ENCODE measurements around the gene CA10. TPM values are rescaled to one million over a fixed set of nuclear protein-coding genes. Genes with fewer than 3 reads are reported as not detected.

The CA10 gene
- total and polyA plus RNA-seq, 2 experiments from 2014 or later: 0.33 TPM; not detected in 1

- Histone ChIP-seq H3K36me3 (replicated peaks; ENCODE audit: insufficient read depth, low read depth) (no peaks in the 10 kb centered on the region), H3K79me2 (no peaks in the 10 kb centered on the region), H3K4me1 (ENCODE audit: insufficient read depth) (no peaks in the 10 kb centered on the region), H3K27ac (no peak overlapping the region), H3K4me3 (no peak overlapping the region), H2AFZ (no peak overlapping the region), H3K9me2 (replicated peaks; ENCODE audit: insufficient read depth) (no peaks in the 10 kb centered on the region), H3K27me3 (no peaks in the 10 kb centered on the region), H4K20me1 (ENCODE audit: insufficient read depth, poor library complexity, severe bottlenecking) (no peaks in the 10 kb centered on the region), H3K9me3 (ENCODE audit: low read depth) (no peaks in the 10 kb centered on the region), H3K4me2 (no peak overlapping the region)
- WGBS (ENCODE audit: low lambda C conversion rate, missing lambda C conversion rate): 83% methylated on average over 1 of the region's 1 CpG
- no peak for DNase-seq (ENCODE audit: low spot score)
- TF ChIP-seq EZH2 (IDR thresholded peaks at IDR 0.05; ENCODE audit: borderline replicate concordance): no peak
Observed at GRCh38 chr17:51827140-51827539, 331.4 kb downstream of the CA10 start.

GRCh38 chr17:51820766-51821165 is 337.7 kb downstream of the CA10 start:
- Histone ChIP-seq H3K27ac (no peak overlapping the region), H3K9me3 (ENCODE audit: low read depth) (no peaks in the 10 kb centered on the region), H4K20me1 (ENCODE audit: insufficient read depth, poor library complexity, severe bottlenecking) (no peaks in the 10 kb centered on the region), H2AFZ (no peak overlapping the region), H3K4me2 (no peak overlapping the region), H3K79me2 (no peaks in the 10 kb centered on the region), H3K36me3 (replicated peaks; ENCODE audit: insufficient read depth, low read depth) (no peaks in the 10 kb centered on the region), H3K9me2 (replicated peaks; ENCODE audit: insufficient read depth) (no peaks in the 10 kb centered on the region), H3K27me3 (no peaks in the 10 kb centered on the region), H3K4me1 (ENCODE audit: insufficient read depth) (no peaks in the 10 kb centered on the region), H3K4me3 (no peak overlapping the region)
- TF ChIP-seq, protein P1, sequence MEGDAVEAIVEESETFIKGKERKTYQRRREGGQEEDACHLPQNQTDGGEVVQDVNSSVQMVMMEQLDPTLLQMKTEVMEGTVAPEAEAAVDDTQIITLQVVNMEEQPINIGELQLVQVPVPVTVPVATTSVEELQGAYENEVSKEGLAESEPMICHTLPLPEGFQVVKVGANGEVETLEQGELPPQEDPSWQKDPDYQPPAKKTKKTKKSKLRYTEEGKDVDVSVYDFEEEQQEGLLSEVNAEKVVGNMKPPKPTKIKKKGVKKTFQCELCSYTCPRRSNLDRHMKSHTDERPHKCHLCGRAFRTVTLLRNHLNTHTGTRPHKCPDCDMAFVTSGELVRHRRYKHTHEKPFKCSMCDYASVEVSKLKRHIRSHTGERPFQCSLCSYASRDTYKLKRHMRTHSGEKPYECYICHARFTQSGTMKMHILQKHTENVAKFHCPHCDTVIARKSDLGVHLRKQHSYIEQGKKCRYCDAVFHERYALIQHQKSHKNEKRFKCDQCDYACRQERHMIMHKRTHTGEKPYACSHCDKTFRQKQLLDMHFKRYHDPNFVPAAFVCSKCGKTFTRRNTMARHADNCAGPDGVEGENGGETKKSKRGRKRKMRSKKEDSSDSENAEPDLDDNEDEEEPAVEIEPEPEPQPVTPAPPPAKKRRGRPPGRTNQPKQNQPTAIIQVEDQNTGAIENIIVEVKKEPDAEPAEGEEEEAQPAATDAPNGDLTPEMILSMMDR (IDR thresholded peaks at IDR 0.05; ENCODE audit: poor library complexity): no peak
- no peak for TF ChIP-seq EZH2phosphoT487 (IDR thresholded peaks at IDR 0.05; ENCODE audit: low read depth, severe bottlenecking, unreplicated experiment)
- 41% methylated on average over 1 of the region's 1 CpG for WGBS (ENCODE audit: low lambda C conversion rate, missing lambda C conversion rate)
- DNase-seq (ENCODE audit: low spot score): no peak

DNA sequence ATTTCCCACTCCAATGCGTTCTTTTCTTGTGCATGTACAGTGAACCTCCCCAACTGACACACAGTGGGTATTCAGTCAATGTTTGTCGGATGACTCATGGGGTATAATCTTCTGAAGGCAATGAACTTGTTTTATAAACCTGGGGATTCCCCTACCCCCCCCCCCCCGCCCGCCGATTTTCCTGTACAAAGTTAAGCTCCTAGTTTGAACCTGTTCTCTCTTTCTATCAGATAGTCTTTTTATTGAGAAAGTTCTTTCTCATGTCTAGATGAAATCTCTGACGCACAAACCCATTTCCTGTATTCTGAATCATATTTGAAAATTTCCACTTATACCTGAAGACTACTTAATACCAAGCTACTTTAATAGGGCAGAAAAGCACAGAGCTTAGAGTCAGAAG is 338.3 kb downstream of the CA10 start:
- H3K4me2 ChIP-seq: no peak overlapping the region
- TF ChIP-seq, protein P1 (IDR thresholded peaks at IDR 0.05; ENCODE audit: poor library complexity): no peak
- TF ChIP-seq EZH2 (IDR thresholded peaks at IDR 0.05; ENCODE audit: borderline replicate concordance) (no peak), EZH2phosphoT487 (IDR thresholded peaks at IDR 0.05; ENCODE audit: low read depth, severe bottlenecking, unreplicated experiment) (no peak)
- no peaks in the 10 kb centered on the region for H3K27me3 ChIP-seq
- H3K79me2 ChIP-seq: no peaks in the 10 kb centered on the region
- no peaks in the 10 kb centered on the region for H3K9me2 ChIP-seq (replicated peaks; ENCODE audit: insufficient read depth)
- H2AFZ ChIP-seq: no peak overlapping the region
- H3K27ac ChIP-seq: no peak overlapping the region
- H3K9me3 ChIP-seq (ENCODE audit: low read depth): no peaks in the 10 kb centered on the region
- 68% methylated on average over 6 of the region's 6 CpGs for WGBS (ENCODE audit: low lambda C conversion rate, missing lambda C conversion rate)
- no peaks in the 10 kb centered on the region for H3K36me3 ChIP-seq (replicated peaks; ENCODE audit: insufficient read depth, low read depth)
- DNase-seq (ENCODE audit: low spot score): peak; percentile 25
- no peak overlapping the region for H3K4me3 ChIP-seq
- H4K20me1 ChIP-seq (ENCODE audit: insufficient read depth, poor library complexity, severe bottlenecking): no peaks in the 10 kb centered on the region
- H3K4me1 ChIP-seq (ENCODE audit: insufficient read depth): no peaks in the 10 kb centered on the region

- Histone ChIP-seq H3K4me3 (no peak overlapping the region), H3K9me2 (replicated peaks; ENCODE audit: insufficient read depth) (no peaks in the 10 kb centered on the region), H3K27me3 (no peaks in the 10 kb centered on the region), H3K36me3 (replicated peaks; ENCODE audit: insufficient read depth, low read depth) (no peaks in the 10 kb centered on the region), H3K9me3 (ENCODE audit: low read depth) (no peaks in the 10 kb centered on the region), H4K20me1 (ENCODE audit: insufficient read depth, poor library complexity, severe bottlenecking) (no peaks in the 10 kb centered on the region), H3K27ac (no peak overlapping the region), H3K4me1 (ENCODE audit: insufficient read depth) (no peaks in the 10 kb centered on the region), H2AFZ (no peak overlapping the region), H3K79me2 (no peaks in the 10 kb centered on the region), H3K4me2 (no peak overlapping the region)
- no peak for DNase-seq (ENCODE audit: low spot score)
- TF ChIP-seq EZH2phosphoT487 (IDR thresholded peaks at IDR 0.05; ENCODE audit: low read depth, severe bottlenecking, unreplicated experiment) (no peak), EZH2 (IDR thresholded peaks at IDR 0.05; ENCODE audit: borderline replicate concordance) (no peak)
- TF ChIP-seq, protein P1 (IDR thresholded peaks at IDR 0.05; ENCODE audit: poor library complexity): no peak
- WGBS (ENCODE audit: low lambda C conversion rate, missing lambda C conversion rate): 79% methylated on average over 6 of the region's 6 CpGs
Observed at GRCh38 chr17:51819341-51820219, 338.9 kb downstream of the CA10 start.
